ENCODE measurements around the gene TLCD5.

The TLCD5 gene

DNA sequence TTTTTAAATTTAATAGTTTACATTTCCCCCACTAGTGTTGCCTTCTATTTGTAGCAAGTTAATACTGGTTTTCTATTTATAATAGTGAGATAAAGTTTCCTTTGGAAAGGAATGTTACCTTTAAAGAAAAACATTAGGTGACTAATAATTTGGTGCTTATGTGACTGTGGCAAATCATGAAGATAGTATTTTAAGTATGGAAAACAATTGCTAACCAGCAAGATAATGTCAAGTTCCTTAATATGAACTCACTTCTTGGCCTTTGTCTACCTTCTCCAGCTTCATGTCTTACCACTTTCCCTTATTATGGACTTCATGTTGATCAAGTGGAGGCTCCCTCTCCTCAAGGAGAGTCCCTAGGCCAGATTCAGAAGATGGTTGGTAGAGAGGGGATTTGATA lies 38.3 kb downstream of the TLCD5 start:
- no peaks in the 10 kb centered on the region for H3K27me3 ChIP-seq (ENCODE audit: insufficient read depth, insufficient read length)
- H3K4me3 ChIP-seq (ENCODE audit: insufficient read length, low read depth): no peak overlapping the region
- H3K36me3 ChIP-seq (ENCODE audit: insufficient read depth, insufficient read length, low read length): no peaks in the 10 kb centered on the region
- no peak for DNase-seq (ENCODE audit: low read depth, low spot score)
- TF ChIP-seq SUZ12 (IDR thresholded peaks at IDR 0.05; ENCODE audit: extremely low read depth, insufficient read depth, insufficient read length) (no peak), YY1 (IDR thresholded peaks at IDR 0.05; ENCODE audit: insufficient read depth, insufficient read length) (no peak), ZNF274 (IDR thresholded peaks at IDR 0.05; ENCODE audit: low read depth, low read length) (no peak)
- H3K4me1 ChIP-seq (ENCODE audit: insufficient read depth, insufficient read length): no peaks in the 10 kb centered on the region
- H3K9ac ChIP-seq (ENCODE audit: insufficient read length, low read depth): no peak overlapping the region
- H3K9me3 ChIP-seq (ENCODE audit: insufficient read depth, low read length): no peaks in the 10 kb centered on the region

DNA sequence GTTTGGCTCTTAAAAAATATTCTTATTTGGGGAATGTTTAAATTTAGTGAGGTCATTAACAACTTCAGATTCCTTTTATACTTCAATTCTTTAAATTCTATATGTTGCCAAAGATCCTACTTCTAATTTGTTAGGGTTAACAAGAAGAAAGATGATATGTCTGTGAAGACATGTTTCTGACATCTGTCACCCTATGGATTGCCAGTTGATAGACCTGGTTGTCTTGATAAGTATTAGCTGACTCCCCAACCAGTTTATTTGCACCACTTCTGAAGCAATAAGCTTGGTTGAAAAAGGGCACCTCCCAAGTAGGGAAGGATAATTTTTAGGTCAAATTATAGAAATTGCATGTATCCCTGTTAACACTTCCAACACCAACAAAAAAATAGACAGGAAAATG lies 40.4 kb downstream of the TLCD5 start:
- no peak for TF ChIP-seq ZNF274 (IDR thresholded peaks at IDR 0.05; ENCODE audit: low read depth, low read length)
- no peak for TF ChIP-seq SUZ12 (IDR thresholded peaks at IDR 0.05; ENCODE audit: extremely low read depth, insufficient read depth, insufficient read length)
- TF ChIP-seq YY1 (IDR thresholded peaks at IDR 0.05; ENCODE audit: insufficient read depth, insufficient read length): no peak
- Histone ChIP-seq H3K27me3 (ENCODE audit: insufficient read depth, insufficient read length) (no peaks in the 10 kb centered on the region), H3K36me3 (ENCODE audit: insufficient read depth, insufficient read length, low read length) (no peaks in the 10 kb centered on the region), H3K9me3 (ENCODE audit: insufficient read depth, low read length) (no peaks in the 10 kb centered on the region), H3K4me1 (ENCODE audit: insufficient read depth, insufficient read length) (no peaks in the 10 kb centered on the region), H3K4me3 (ENCODE audit: insufficient read length, low read depth) (no peak overlapping the region), H3K9ac (ENCODE audit: insufficient read length, low read depth) (no peak overlapping the region)
- DNase-seq (ENCODE audit: low read depth, low spot score): no peak

DNA sequence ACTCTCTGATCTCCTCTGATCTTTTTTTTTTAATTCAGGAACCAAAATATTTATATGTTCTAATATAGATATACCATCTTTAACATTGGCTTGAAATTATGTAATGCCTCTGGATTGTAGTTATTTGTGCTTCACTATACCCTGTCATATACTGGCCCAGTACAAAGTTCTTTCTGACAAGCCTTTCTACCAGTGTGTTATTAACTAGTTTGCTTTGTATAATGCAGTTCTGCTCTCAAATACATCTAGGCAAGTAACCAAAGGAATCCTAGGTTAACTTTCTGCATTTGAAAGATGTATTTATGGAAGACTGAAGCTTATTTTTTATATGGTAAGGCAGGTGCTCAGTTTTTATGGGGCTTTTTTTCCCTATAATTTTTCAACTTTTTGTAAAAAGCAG lies 47.2 kb downstream of the TLCD5 start:
- Histone ChIP-seq H3K9ac (ENCODE audit: insufficient read length, low read depth) (no peak overlapping the region), H3K9me3 (ENCODE audit: insufficient read depth, low read length) (peaks cover 2% of the 10 kb centered on the region; the same call in 1 of the 2 replicates), H3K4me3 (ENCODE audit: insufficient read length, low read depth) (no peak overlapping the region), H3K27me3 (ENCODE audit: insufficient read depth, insufficient read length) (no peaks in the 10 kb centered on the region), H3K36me3 (ENCODE audit: insufficient read depth, insufficient read length, low read length) (no peaks in the 10 kb centered on the region), H3K4me1 (ENCODE audit: insufficient read depth, insufficient read length) (no peaks in the 10 kb centered on the region)
- TF ChIP-seq YY1 (IDR thresholded peaks at IDR 0.05; ENCODE audit: insufficient read depth, insufficient read length) (no peak), SUZ12 (IDR thresholded peaks at IDR 0.05; ENCODE audit: extremely low read depth, insufficient read depth, insufficient read length) (no peak), ZNF274 (IDR thresholded peaks at IDR 0.05; ENCODE audit: low read depth, low read length) (no peak)
- no peak for DNase-seq (ENCODE audit: low read depth, low spot score)

DNA sequence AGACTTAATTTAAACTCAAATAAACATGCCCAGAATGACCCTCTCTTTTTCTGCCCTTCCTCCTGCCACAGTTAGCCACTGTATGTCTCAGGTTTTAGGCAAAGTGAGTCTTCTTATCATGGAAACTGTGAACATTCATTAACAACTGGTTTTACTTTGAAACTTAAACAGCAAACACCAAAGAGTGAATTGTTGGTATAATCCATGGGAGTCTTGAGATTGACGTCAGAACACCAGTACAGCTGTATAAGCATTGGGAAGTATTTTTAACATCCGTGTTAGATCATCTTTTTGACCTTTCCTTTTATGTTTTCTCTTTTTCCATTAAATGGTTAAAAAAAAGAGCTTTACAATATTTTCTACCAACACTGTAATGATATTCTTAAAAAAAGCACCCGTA lies 50.0 kb downstream of the TLCD5 start:
- Histone ChIP-seq H3K9ac (ENCODE audit: insufficient read length, low read depth) (no peak overlapping the region), H3K9me3 (ENCODE audit: insufficient read depth, low read length) (peaks cover 21% of the 10 kb centered on the region), H3K36me3 (ENCODE audit: insufficient read depth, insufficient read length, low read length) (no peaks in the 10 kb centered on the region), H3K4me3 (ENCODE audit: insufficient read length, low read depth) (no peak overlapping the region), H3K4me1 (ENCODE audit: insufficient read depth, insufficient read length) (no peaks in the 10 kb centered on the region), H3K27me3 (ENCODE audit: insufficient read depth, insufficient read length) (no peaks in the 10 kb centered on the region)
- DNase-seq (ENCODE audit: low read depth, low spot score): no peak
- no peak for TF ChIP-seq ZNF274 (IDR thresholded peaks at IDR 0.05; ENCODE audit: low read depth, low read length)
- TF ChIP-seq YY1 (IDR thresholded peaks at IDR 0.05; ENCODE audit: insufficient read depth, insufficient read length): no peak
- TF ChIP-seq SUZ12 (IDR thresholded peaks at IDR 0.05; ENCODE audit: extremely low read depth, insufficient read depth, insufficient read length): no peak

DNA sequence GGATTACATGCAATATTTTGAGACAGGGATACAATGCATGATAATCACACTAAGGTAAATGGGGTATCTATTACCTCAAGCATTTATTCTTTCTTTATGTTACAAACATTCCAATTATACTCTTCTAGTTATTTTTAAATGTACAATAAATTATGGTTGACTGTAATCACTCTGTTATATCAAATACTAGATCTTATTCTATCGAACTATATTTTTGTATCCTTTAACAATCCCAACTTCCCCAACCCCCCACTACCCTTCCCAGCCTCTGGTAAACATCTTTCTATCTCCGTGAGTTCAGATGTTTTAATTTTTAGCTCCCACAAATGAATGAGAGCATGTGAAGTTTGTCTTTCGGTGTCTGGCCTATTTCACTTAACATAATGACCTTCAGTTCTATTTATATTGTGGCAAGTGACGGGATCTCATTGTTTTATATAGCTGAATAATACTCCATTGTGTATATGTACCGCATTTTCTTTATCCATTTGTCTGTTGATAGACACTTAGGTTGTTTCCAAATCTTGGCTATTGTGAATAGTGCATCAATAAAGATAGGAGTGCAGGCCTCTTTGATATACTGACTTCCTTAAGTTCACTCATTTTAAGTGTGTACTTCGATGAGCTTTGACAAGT lies 51.6 kb downstream of the TLCD5 start:
- Histone ChIP-seq H3K4me1 (ENCODE audit: insufficient read depth, insufficient read length) (no peaks in the 10 kb centered on the region), H3K27me3 (ENCODE audit: insufficient read depth, insufficient read length) (no peaks in the 10 kb centered on the region), H3K9me3 (ENCODE audit: insufficient read depth, low read length) (peaks cover 21% of the 10 kb centered on the region), H3K9ac (ENCODE audit: insufficient read length, low read depth) (no peak overlapping the region), H3K4me3 (ENCODE audit: insufficient read length, low read depth) (no peak overlapping the region), H3K36me3 (ENCODE audit: insufficient read depth, insufficient read length, low read length) (no peaks in the 10 kb centered on the region)
- TF ChIP-seq YY1 (IDR thresholded peaks at IDR 0.05; ENCODE audit: insufficient read depth, insufficient read length) (no peak), SUZ12 (IDR thresholded peaks at IDR 0.05; ENCODE audit: extremely low read depth, insufficient read depth, insufficient read length) (no peak), ZNF274 (IDR thresholded peaks at IDR 0.05; ENCODE audit: low read depth, low read length) (no peak)
- DNase-seq (ENCODE audit: low read depth, low spot score): no peak

DNA sequence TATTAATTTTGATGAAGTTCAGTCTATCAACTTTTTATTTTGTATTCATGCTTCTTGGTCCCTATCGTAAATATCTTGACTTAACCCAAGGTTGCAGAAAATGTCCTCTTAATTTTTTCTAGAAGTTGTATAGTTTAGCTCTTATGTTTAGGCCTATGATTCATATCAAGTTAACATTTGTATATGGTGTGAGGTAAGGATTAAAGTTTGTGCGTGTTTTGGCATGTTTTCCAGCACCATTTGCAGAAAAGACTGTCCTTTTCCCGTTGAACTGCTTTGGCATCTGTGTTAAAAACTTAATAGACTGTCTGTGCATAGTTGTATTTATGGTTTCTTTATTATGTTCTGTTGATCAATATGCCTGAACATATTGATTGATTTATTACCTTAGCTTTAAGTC lies 53.4 kb downstream of the TLCD5 start:
- TF ChIP-seq ZNF274 (IDR thresholded peaks at IDR 0.05; ENCODE audit: low read depth, low read length) (no peak), YY1 (IDR thresholded peaks at IDR 0.05; ENCODE audit: insufficient read depth, insufficient read length) (no peak), SUZ12 (IDR thresholded peaks at IDR 0.05; ENCODE audit: extremely low read depth, insufficient read depth, insufficient read length) (no peak)
- peaks cover 21% of the 10 kb centered on the region for H3K9me3 ChIP-seq (ENCODE audit: insufficient read depth, low read length)
- H3K27me3 ChIP-seq (ENCODE audit: insufficient read depth, insufficient read length): no peaks in the 10 kb centered on the region
- H3K9ac ChIP-seq (ENCODE audit: insufficient read length, low read depth): no peak overlapping the region
- no peak for DNase-seq (ENCODE audit: low read depth, low spot score)
- no peaks in the 10 kb centered on the region for H3K4me1 ChIP-seq (ENCODE audit: insufficient read depth, insufficient read length)
- no peaks in the 10 kb centered on the region for H3K36me3 ChIP-seq (ENCODE audit: insufficient read depth, insufficient read length, low read length)
- H3K4me3 ChIP-seq (ENCODE audit: insufficient read length, low read depth): no peak overlapping the region

DNA sequence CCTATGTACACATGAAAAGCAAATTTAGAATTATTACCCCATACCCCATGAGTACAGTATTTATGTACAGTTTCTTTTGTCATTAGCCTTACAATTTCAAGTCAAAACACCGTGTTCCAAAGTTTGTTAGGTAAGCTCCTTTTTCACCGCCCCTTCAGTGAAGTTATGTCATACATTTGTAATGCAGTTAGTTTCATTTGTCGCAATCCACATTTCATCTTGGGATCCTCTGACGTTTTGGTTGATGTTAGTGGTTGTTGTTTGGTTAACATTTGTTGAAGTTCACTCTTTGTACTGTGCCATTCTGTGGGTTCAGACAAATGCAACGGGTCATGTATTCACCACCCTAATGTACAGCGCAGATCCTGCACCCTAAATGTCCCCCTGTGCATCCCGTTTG lies 56.3 kb downstream of the TLCD5 start:
- DNase-seq (ENCODE audit: low read depth, low spot score): no peak
- Histone ChIP-seq H3K9ac (ENCODE audit: insufficient read length, low read depth) (no peak overlapping the region), H3K27me3 (ENCODE audit: insufficient read depth, insufficient read length) (no peaks in the 10 kb centered on the region), H3K9me3 (ENCODE audit: insufficient read depth, low read length) (peaks cover 21% of the 10 kb centered on the region), H3K4me1 (ENCODE audit: insufficient read depth, insufficient read length) (no peaks in the 10 kb centered on the region), H3K4me3 (ENCODE audit: insufficient read length, low read depth) (no peak overlapping the region), H3K36me3 (ENCODE audit: insufficient read depth, insufficient read length, low read length) (no peaks in the 10 kb centered on the region)
- TF ChIP-seq ZNF274 (IDR thresholded peaks at IDR 0.05; ENCODE audit: low read depth, low read length): no peak
- no peak for TF ChIP-seq YY1 (IDR thresholded peaks at IDR 0.05; ENCODE audit: insufficient read depth, insufficient read length)
- no peak for TF ChIP-seq SUZ12 (IDR thresholded peaks at IDR 0.05; ENCODE audit: extremely low read depth, insufficient read depth, insufficient read length)

All from NT2/D1 (cell line).